HepG2 (cell line): Measurements from ENCODE around the gene ZNF320. TPM values are rescaled to one million over a fixed set of nuclear protein-coding genes. Genes with fewer than 3 reads are reported as not detected.

ENCODE experiments used
- AFF4 ChIP-seq: sonication (generic); formaldehyde crosslinking; IDR thresholded peaks from 2 replicates; pipeline ENCODE4 v1.4.0; 2020; ENCODE audit warnings: missing genetic modification reagents
- BCL6 ChIP-seq: IDR thresholded peaks from 2 replicates; pipeline ENCODE4 v1.6.1; 2016; ENCODE audit warnings: missing genetic modification reagents, missing compliant biosample characterization
- CREBL2 ChIP-seq: sonication (generic); formaldehyde crosslinking; IDR thresholded peaks from 2 replicates; pipeline ENCODE4 v1.8.1; 2023; ENCODE audit warnings: missing genetic modification reagents, mild to moderate bottlenecking, borderline replicate concordance
- DR1 ChIP-seq: sonication (generic); formaldehyde crosslinking; IDR thresholded peaks from 2 replicates; pipeline ENCODE4 v1.8.0; 2021; ENCODE audit warnings: mild to moderate bottlenecking, missing genetic modification reagents, inconsistent platforms
- ELF3 ChIP-seq: IDR thresholded peaks from 2 replicates; pipeline ENCODE4 v1.6.1; 2016; ENCODE audit warnings: missing genetic modification reagents, missing compliant biosample characterization
- GABPB1 ChIP-seq: IDR thresholded peaks from 2 replicates; pipeline ENCODE4 v1.6.1; 2016; ENCODE audit warnings: mild to moderate bottlenecking, missing genetic modification reagents, moderate library complexity, missing compliant biosample characterization
- ISL2 ChIP-seq: sonication (generic); formaldehyde crosslinking; IDR thresholded peaks from 2 replicates; pipeline ENCODE4 v1.5.0; 2020; ENCODE audit warnings: missing genetic modification reagents
- LCORL ChIP-seq, 2 experiments: fragments of 450-650 bp in 1 of 2; sonication (generic) in 1 of 2; formaldehyde crosslinking in 1 of 2; IDR thresholded peaks; 2 replicates each; pipeline versions ENCODE4 v1.5.0 to v1.6.1; 2017 to 2020; ENCODE audit warnings: antibody characterized with exemption in 1 of 2, missing genetic modification reagents in 1 of 2
- NFE2L1 ChIP-seq: sonication (generic); formaldehyde crosslinking; IDR thresholded peaks from 2 replicates; pipeline ENCODE4 v1.4.0; 2020; ENCODE audit warnings: missing genetic modification reagents, mild to moderate bottlenecking, borderline replicate concordance
- NKX3-1 ChIP-seq: sonication (generic); formaldehyde crosslinking; IDR thresholded peaks from 2 replicates; pipeline ENCODE4 v1.5.0; 2020; ENCODE audit warnings: missing genetic modification reagents
- SIX1 ChIP-seq: sonication (generic); formaldehyde crosslinking; IDR thresholded peaks from 2 replicates; pipeline ENCODE4 v1.4.0; 2020; ENCODE audit warnings: missing genetic modification reagents, borderline replicate concordance
- TEF ChIP-seq: sonication (generic); formaldehyde crosslinking; IDR thresholded peaks from 2 replicates; pipeline ENCODE4 v1.5.0; 2020; ENCODE audit warnings: missing genetic modification reagents
- ZNF160 ChIP-seq: sonication (generic); formaldehyde crosslinking; IDR thresholded peaks from 2 replicates; pipeline ENCODE4 v1.8.0; 2022; ENCODE audit warnings: mild to moderate bottlenecking, inconsistent platforms, missing genetic modification reagents
- ZNF180 ChIP-seq: sonication (generic); formaldehyde crosslinking; IDR thresholded peaks from 2 replicates; pipeline ENCODE4 v1.4.0; 2020; ENCODE audit warnings: low read depth, missing genetic modification reagents, borderline replicate concordance
- ZNF275 ChIP-seq: sonication (generic); formaldehyde crosslinking; IDR thresholded peaks from 2 replicates; pipeline ENCODE4 v1.8.0; 2022; ENCODE audit warnings: missing genetic modification reagents, mild to moderate bottlenecking, inconsistent platforms, borderline replicate concordance
- ZNF329 ChIP-seq: sonication (generic); formaldehyde crosslinking; IDR thresholded peaks from 2 replicates; pipeline ENCODE4 v1.9.0; 2021; ENCODE audit warnings: low read depth, mild to moderate bottlenecking, missing genetic modification reagents
- ZNF33B ChIP-seq: sonication (generic); formaldehyde crosslinking; IDR thresholded peaks from 2 replicates; pipeline ENCODE4 v1.5.1; 2020; ENCODE audit warnings: mild to moderate bottlenecking, missing genetic modification reagents
- ZNF574 ChIP-seq: sonication (generic); formaldehyde crosslinking; IDR thresholded peaks from 2 replicates; pipeline ENCODE4 v1.4.0; 2020; ENCODE audit warnings: missing genetic modification reagents
- polyA plus RNA-seq, 8 experiments: library from polyadenylated mRNA; depleted of rRNA in 3 of 8; stranded (reverse) in 7 of 8; unstranded in 1 of 8; fragments of >200 nt; fragmentation: Illumina TruSeq in 4 of 8; extraction: Trizol in 4 of 8; gene quantifications; 2 replicates each; pipeline versions ENCODE4 v1.2.1 to v1.2.3, GENCODE V29; 2011 to 2016; ENCODE audit warnings: low read depth in 4 of 8, missing spikeins in 1 of 8, mixed read lengths in 1 of 8; ENCODE audit not compliant: insufficient read depth in 1 of 8
- total RNA-seq, 5 experiments: library from RNA; depleted of rRNA; stranded (reverse); fragments of >200 nt; fragmentation: Illumina TruSeq; extraction: Trizol; gene quantifications; 2 replicates each; pipeline ENCODE4 v1.2.3, GENCODE V29; 2016; ENCODE audit warnings: low read depth in 1 of 5

The ZNF320 gene
- total and polyA plus RNA-seq, 2 of the 13 experiments (the other 11 are each of a cell fraction or from before 2014, with no cell fraction given): 0.49 TPM; not detected in 1

- no peak for TF ChIP-seq NFE2L1 (CRISPR knock-in tag)
- TF ChIP-seq ZNF329 (CRISPR knock-in tag): no peak
- no peak for TF ChIP-seq TEF (CRISPR knock-in tag)
- no peak for TF ChIP-seq ZNF275
- no peak for TF ChIP-seq BCL6
- TF ChIP-seq ELF3 (CRISPR knock-in tag): peak; percentile 92
- no peak for TF ChIP-seq ZNF180 (CRISPR knock-in tag)
- TF ChIP-seq DR1 (CRISPR knock-in tag): no peak
- no peak for TF ChIP-seq ZNF33B (CRISPR knock-in tag)
- no peak for TF ChIP-seq CREBL2 (CRISPR knock-in tag)
- no peak for TF ChIP-seq SIX1 (CRISPR knock-in tag)
- 0 out of 2 replicates have a peak, but pooled peaks have one; percentile 19 for TF ChIP-seq ZNF574 (CRISPR knock-in tag)
- peak; percentile 64 for TF ChIP-seq GABPB1
- TF ChIP-seq ZNF160 (CRISPR knock-in tag): 0 out of 2 replicates have a peak, but pooled peaks have one; percentile 46
- TF ChIP-seq AFF4: no peak
- TF ChIP-seq ISL2 (CRISPR knock-in tag): peak; percentile 62
- TF ChIP-seq NKX3-1: no peak
- no peak for TF ChIP-seq LCORL (IDR thresholded peaks at IDR 0.05)
- TF ChIP-seq LCORL (CRISPR knock-in tag; IDR thresholded peaks at IDR 0.05): peak; percentile 53; the same call in 1 of the 2 replicates
Observed at GRCh38 chr19:52942386-52943133, 45.1 kb upstream of the ZNF320 start (continued).
